HG03196 (cell line): ENCODE data around the gene PAIP2.
"Not testable (repeated sequence)": the region's sequence is repeated elsewhere in the genome, so short reads cannot be mapped to it uniquely, and the experiment has no call there.

ENCODE experiments used
- ATAC-seq: cut with Tn5 transposase; IDR thresholded peaks from one replicate; pipeline ENCODE4 v1.9.1; 2021; ENCODE audit not compliant: unreplicated experiment

PAIP2 gene

GRCh38 chr5:139377226-139377625 lies 35.6 kb downstream of the PAIP2 start:
- no peak for ATAC-seq

GRCh38 chr5:139378101-139378825 lies 36.6 kb downstream of the PAIP2 start:
- no peak for ATAC-seq

GRCh38 chr5:139378941-139379361 lies 37.3 kb downstream of the PAIP2 start:
- no peak for ATAC-seq

GRCh38 chr5:139379626-139380449 lies 38.2 kb downstream of the PAIP2 start:
- no peak for ATAC-seq

GRCh38 chr5:139381837-139382761 lies 40.4 kb downstream of the PAIP2 start:
- ATAC-seq = no peak

GRCh38 chr5:139382807-139383206 lies 41.2 kb downstream of the PAIP2 start:
- ATAC-seq = no peak

GRCh38 chr5:139383275-139383992 lies 41.8 kb downstream of the PAIP2 start, which contains the start of gene SLC23A1:
Gene SLC23A1, minus strand, starts transcription at chr5:139383297. Its CDS starts 44 bp downstream, at chr5:139383253.
- ATAC-seq = no peak

GRCh38 chr5:139383993-139384590 lies 42.4 kb downstream of the PAIP2 start:
- ATAC-seq = no peak

GRCh38 chr5:139384591-139385051 lies 43.0 kb downstream of the PAIP2 start:
- ATAC-seq = no peak

GRCh38 chr5:139385061-139386049 lies 43.7 kb downstream of the PAIP2 start:
- ATAC-seq = no peak

GRCh38 chr5:139386050-139386438 lies 44.4 kb downstream of the PAIP2 start:
- no peak for ATAC-seq

GRCh38 chr5:139386956-139387355 lies 45.3 kb downstream of the PAIP2 start:
- ATAC-seq = not testable (repeated sequence)

GRCh38 chr5:139387611-139388197 lies 46.0 kb downstream of the PAIP2 start:
- no peak for ATAC-seq

- ATAC-seq = no peak
Observed at GRCh38 chr5:139388198-139388821, 46.7 kb downstream of the PAIP2 start.

- ATAC-seq = peak; percentile 37
Observed at GRCh38 chr5:139389701-139390638, 48.3 kb downstream of the PAIP2 start, which contains the start of gene MZB1. Gene MZB1, minus strand, starts transcription at chr5:139389913. Its CDS starts 57 bp downstream, at chr5:139389856.
